ENCODE results near the gene CTCFL.

- no peak for TF ChIP-seq EZH2phosphoT487 (IDR thresholded peaks at IDR 0.05; ENCODE audit: insufficient read depth, low read depth)
- TF ChIP-seq EZH2 (IDR thresholded peaks at IDR 0.05; ENCODE audit: insufficient read depth, poor library complexity, severe bottlenecking) = no peak
Measured at GRCh38 chr20:57568088-57568896, 43.4 kb upstream of the CTCFL start.

Data from GM23248 (cell line).